IPS-15b (cell line): ENCODE results near the gene ACOT7.
"Not testable (repeated sequence)": the region's sequence is repeated elsewhere in the genome, so short reads cannot be mapped to it uniquely, and the experiment has no call there.

Experiments used
- H3K27me3 ChIP-seq: one replicate; pipeline ENCODE4 v1.6.1; 2013; ENCODE audit warnings: low read length; ENCODE audit not compliant: control insufficient read depth, insufficient read depth
- H3K36me3 ChIP-seq: one replicate; pipeline ENCODE4 v1.6.1; 2013; ENCODE audit warnings: low read length; ENCODE audit not compliant: control insufficient read depth, insufficient read depth
- H3K4me1 ChIP-seq: one replicate; pipeline ENCODE4 v1.6.1; 2013; ENCODE audit warnings: mild to moderate bottlenecking, low read length; ENCODE audit not compliant: control insufficient read depth, insufficient read depth
- H3K4me3 ChIP-seq: one replicate; pipeline ENCODE4 v1.5.1; 2013; ENCODE audit warnings: low read depth, low read length
- H3K9ac ChIP-seq: one replicate; pipeline ENCODE4 v1.6.1; 2013; ENCODE audit warnings: low read depth, mild to moderate bottlenecking, low read length
- H3K9me3 ChIP-seq: one replicate; pipeline ENCODE4 v1.6.1; 2013; ENCODE audit warnings: mild to moderate bottlenecking, low read length; ENCODE audit not compliant: control insufficient read depth, insufficient read depth

ACOT7 gene

DNA sequence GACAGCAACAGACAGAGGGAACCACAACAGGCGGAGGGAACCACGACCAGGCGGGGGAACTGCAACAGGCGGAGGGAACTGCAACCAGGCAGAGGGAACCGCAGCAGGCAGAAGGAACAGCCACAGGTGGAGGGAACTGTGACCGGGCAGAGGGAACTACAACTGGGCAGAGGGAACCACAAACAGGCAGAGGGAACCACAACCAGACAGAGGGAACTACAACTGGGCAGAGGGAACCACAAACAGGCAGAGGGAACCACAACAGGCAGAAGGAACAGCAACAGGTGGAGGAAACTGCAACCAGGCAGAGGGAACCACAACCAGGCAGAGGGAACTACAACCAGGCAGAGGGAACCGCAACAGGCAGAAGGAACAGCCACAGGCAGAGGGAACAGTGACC is 85.9 kb downstream of the ACOT7 start:
- not testable (repeated sequence) for H3K27me3 ChIP-seq, H3K9me3 ChIP-seq, H3K4me3 ChIP-seq, H3K4me1 ChIP-seq, H3K9ac ChIP-seq
- peaks cover 12% of the 10 kb centered on the region for H3K36me3 ChIP-seq

DNA sequence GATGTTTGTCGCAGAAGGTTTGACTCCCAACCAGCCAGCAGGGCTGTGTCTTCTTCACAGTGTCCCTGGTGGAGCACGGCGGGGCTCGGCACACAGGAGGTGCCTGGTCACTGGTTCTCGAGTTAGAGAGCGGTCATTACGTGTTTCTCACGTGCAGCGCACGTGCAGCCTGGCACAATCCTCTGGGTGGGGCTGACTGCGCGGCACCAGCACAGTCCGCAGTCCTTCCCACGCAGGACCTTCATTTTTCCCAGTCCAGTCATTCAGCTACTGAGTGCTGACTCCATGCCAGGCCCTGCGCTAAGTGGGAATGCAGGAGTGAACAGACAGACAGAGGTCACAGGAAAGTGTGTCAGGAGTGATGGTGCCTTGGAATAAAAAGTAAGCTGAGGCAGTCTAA is 86.5 kb downstream of the ACOT7 start:
- H3K36me3 ChIP-seq, result peaks cover 13% of the 10 kb centered on the region
- H3K9ac ChIP-seq, result no peak overlapping the region
- H3K4me1 ChIP-seq, result no peaks in the 10 kb centered on the region
- H3K27me3 ChIP-seq, result no peaks in the 10 kb centered on the region
- no peaks in the 10 kb centered on the region for H3K9me3 ChIP-seq
- no peak overlapping the region for H3K4me3 ChIP-seq

DNA sequence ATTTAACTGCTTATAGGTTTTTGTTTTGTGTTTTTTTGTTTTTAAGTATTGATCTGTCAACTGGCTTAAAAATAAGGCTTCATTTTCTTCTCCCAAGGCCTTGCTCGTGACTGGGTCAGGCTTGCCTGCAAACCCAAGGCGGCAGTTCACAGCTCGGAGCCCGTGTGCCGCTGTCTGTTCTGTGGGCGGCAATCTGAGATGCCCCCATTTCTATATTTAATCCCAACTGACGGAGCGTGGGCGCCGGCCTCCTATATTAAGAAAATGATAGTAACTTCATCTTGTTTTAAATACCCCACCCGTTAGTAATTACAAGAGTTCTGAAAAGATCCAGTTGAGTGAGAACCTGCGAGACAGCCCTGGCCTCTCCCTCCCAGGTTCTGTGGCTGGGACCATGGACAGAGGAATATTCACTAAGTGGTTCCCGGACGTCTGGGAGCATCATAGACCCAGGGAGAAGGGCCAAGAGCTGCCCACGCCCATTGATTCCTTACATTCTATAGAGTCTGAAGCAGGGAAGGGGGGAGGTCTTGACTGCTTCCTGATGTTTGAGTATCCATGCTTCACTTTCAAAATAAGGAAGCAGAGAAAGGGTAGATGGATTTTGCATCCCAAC is 90.1 kb downstream of the ACOT7 start:
- no peak overlapping the region for H3K4me3 ChIP-seq
- H3K4me1 ChIP-seq, result no peaks in the 10 kb centered on the region
- H3K36me3 ChIP-seq, result peaks cover 22% of the 10 kb centered on the region
- H3K9me3 ChIP-seq, result no peaks in the 10 kb centered on the region
- no peaks in the 10 kb centered on the region for H3K27me3 ChIP-seq
- H3K9ac ChIP-seq, result no peak overlapping the region

DNA sequence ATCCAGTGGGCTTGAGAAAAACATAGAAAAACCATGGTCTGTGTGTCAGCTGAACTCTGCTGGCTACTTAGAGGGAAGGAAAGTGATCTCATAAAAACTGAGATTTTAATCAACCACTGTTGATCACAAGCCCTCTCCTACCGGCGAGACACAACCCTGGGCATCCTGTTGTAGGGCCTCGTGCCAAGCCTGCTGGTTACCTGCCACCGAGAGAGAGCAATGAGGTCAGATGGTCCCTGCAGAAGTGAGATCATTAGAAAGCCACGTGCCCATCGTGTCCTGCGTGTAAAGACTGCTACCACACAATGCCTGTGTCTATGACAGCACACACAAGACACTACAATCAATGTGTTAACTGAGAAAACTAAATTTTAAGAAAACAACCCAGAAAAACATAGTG is 91.0 kb downstream of the ACOT7 start:
- no peaks in the 10 kb centered on the region for H3K27me3 ChIP-seq
- no peak overlapping the region for H3K9ac ChIP-seq
- peaks cover 19% of the 10 kb centered on the region for H3K36me3 ChIP-seq
- no peak overlapping the region for H3K4me3 ChIP-seq
- no peaks in the 10 kb centered on the region for H3K9me3 ChIP-seq
- H3K4me1 ChIP-seq, result no peaks in the 10 kb centered on the region

DNA sequence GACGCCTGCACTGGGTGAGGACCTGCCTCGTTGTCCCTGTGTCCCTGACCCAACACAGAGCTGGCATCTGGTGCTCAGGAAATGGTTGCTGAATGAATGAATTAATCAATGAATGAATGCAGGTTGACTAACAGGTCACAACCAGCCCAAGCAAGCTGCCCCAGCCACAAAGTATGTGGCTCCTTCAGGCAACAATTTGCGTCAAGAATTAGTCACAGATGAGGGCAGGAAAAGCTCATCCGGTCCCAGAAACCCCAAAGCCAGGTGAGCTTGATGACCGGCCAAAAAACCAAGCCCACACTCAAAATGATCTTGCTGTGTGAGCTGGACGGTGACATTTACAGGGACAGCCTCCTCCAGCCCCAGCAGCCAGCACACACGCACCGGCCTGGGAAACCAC is 92.0 kb downstream of the ACOT7 start:
- peaks cover 11% of the 10 kb centered on the region for H3K36me3 ChIP-seq
- no peak overlapping the region for H3K4me3 ChIP-seq
- H3K4me1 ChIP-seq, result no peaks in the 10 kb centered on the region
- H3K9ac ChIP-seq, result no peak overlapping the region
- no peaks in the 10 kb centered on the region for H3K9me3 ChIP-seq
- H3K27me3 ChIP-seq, result no peaks in the 10 kb centered on the region

DNA sequence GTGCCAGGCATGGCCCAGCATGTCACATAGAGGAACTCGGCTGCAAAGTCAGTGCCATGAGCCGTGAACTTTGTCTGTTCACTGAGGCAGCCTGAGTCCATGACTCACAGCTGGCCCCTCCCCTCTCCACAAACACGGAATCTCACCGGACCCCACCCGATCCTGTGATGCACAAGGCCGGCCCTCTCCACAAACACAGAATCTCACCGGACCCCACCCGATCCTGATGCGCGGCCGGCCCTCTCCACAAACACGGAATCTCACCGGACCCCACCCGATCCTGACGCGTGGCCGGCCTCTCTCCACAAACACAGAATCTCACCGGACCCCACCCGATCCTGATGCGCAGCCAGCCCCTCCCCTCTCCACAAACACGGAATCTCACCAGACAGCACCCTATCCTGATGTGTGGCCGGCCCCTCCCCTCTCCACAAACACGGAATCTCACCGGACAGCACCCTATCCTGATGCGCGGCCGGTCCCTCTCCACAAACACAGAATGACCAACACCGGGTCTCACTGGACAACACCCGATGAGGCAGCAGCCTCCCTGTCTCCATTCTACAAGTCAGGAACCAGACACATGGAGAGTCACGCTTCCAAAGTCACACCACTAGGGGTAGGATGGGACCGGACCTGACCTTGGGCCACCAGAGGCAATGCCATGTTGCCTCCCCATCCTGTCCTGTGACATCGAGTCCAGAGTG is 93.1 kb downstream of the ACOT7 start:
- Histone ChIP-seq H3K9ac (no peak overlapping the region), H3K9me3 (no peaks in the 10 kb centered on the region), H3K4me3 (no peak overlapping the region)

DNA sequence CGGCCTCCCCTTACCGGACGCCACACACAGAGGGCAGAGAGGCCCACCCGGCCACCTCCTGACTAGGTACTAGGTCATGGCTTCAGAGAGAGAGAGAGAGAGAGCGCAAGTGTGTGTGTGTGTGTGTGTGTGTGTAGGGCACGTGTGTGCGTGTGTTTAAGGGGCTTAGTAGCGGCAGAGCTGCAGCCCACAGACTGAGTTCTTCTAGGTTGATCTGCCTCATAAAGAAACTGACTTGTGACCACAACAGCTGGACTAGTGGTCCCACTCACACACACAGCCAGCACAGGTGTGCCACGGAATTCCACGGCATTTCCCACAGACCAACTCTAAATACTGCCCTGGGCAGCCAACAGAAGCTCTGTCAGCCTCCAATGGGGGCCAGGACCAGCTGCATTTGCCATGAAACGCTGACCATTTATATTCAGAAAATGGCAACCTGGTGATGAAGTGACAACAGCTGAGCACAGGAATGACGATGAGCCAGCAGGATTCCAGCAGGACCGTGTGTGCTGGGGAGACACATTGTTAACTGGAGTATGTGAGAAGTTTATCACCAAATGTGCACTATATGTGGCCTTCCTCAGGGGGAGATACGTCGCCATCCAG is 93.9 kb downstream of the ACOT7 start:
- peaks cover 11% of the 10 kb centered on the region for H3K36me3 ChIP-seq
- no peak overlapping the region for H3K4me3 ChIP-seq
- H3K27me3 ChIP-seq, result no peaks in the 10 kb centered on the region
- H3K9me3 ChIP-seq, result no peaks in the 10 kb centered on the region
- H3K4me1 ChIP-seq, result no peaks in the 10 kb centered on the region
- no peak overlapping the region for H3K9ac ChIP-seq

More for the DNA sequence above, 93.1 kb downstream of the ACOT7 start:
- H3K36me3 ChIP-seq, result peaks cover 10% of the 10 kb centered on the region
- H3K27me3 ChIP-seq, result no peaks in the 10 kb centered on the region
- H3K4me1 ChIP-seq, result no peaks in the 10 kb centered on the region

DNA sequence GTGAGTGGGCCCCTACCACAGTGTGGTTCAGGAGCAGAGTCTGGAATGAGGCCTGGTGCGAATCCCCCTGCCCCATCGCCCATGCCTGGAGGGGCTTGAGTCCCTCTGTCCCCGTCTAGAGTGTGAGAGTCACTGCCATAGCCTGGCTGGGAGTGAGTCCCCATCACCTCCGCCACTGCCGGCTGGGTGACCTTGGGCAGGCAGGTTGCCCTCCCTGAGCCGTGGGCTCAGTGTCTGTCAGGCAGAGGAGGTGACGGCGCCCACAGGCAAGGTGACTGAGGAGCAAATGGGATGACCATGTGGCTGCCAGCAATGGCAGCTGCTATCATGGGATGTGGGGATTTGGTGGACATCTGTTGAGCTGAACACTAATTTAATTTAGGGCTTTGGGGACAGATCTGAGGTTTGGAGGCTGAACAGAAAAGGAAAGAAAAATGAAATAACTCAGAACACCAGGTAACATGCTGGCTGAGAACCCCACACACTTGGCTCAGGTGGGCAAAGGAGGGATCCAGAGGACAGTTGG is 94.6 kb downstream of the ACOT7 start:
- H3K27me3 ChIP-seq, result no peaks in the 10 kb centered on the region
- H3K36me3 ChIP-seq, result peaks cover 18% of the 10 kb centered on the region
- no peak overlapping the region for H3K4me3 ChIP-seq
- no peaks in the 10 kb centered on the region for H3K9me3 ChIP-seq
- H3K4me1 ChIP-seq, result no peaks in the 10 kb centered on the region
- H3K9ac ChIP-seq, result no peak overlapping the region

DNA sequence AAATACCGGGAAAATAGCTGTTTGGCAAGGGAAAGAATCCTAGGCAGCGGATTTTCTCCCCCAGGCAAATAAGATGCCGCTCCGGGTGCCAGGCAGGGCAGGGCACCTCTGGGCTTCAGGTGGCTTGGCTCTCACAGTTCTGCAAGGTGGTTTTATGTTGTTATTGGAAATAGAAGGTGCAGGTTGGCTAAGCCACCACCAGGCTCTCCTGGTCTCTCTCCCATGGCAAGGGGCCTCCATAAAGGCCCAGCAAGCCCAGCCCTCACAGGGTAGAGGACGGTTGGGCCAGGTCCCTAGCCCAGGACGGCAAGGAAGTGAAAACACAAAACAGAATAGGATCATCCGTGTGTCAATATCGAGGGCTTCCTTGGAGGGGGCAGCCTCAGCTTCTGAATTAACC is 95.0 kb downstream of the ACOT7 start:
- H3K36me3 ChIP-seq, result peaks cover 23% of the 10 kb centered on the region
- H3K9ac ChIP-seq, result no peak overlapping the region
- no peak overlapping the region for H3K4me3 ChIP-seq
- H3K4me1 ChIP-seq, result no peaks in the 10 kb centered on the region
- H3K9me3 ChIP-seq, result no peaks in the 10 kb centered on the region
- no peaks in the 10 kb centered on the region for H3K27me3 ChIP-seq

DNA sequence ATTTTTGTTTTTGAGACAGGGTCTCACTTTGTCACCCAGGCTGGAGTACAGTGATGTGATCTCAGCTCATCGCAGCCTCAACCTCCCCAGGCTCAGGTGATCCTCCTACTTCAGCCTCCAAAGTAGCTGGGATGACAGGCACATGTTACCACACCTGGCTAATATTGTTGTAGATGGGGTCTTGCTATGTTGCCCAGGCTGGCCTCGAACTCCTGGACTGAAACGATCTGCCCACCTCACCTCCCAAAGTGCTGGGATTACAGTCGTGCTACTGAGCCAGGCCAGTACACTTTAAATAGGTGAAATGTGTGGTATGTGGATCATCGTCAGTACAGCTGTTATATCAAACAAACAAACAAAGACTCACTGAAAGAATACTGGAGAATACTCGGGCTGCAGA is 97.7 kb downstream of the ACOT7 start:
- Histone ChIP-seq H3K4me1 (no peaks in the 10 kb centered on the region), H3K9me3 (no peaks in the 10 kb centered on the region), H3K9ac (no peak overlapping the region), H3K36me3 (peaks cover 22% of the 10 kb centered on the region), H3K27me3 (no peaks in the 10 kb centered on the region), H3K4me3 (no peak overlapping the region)

DNA sequence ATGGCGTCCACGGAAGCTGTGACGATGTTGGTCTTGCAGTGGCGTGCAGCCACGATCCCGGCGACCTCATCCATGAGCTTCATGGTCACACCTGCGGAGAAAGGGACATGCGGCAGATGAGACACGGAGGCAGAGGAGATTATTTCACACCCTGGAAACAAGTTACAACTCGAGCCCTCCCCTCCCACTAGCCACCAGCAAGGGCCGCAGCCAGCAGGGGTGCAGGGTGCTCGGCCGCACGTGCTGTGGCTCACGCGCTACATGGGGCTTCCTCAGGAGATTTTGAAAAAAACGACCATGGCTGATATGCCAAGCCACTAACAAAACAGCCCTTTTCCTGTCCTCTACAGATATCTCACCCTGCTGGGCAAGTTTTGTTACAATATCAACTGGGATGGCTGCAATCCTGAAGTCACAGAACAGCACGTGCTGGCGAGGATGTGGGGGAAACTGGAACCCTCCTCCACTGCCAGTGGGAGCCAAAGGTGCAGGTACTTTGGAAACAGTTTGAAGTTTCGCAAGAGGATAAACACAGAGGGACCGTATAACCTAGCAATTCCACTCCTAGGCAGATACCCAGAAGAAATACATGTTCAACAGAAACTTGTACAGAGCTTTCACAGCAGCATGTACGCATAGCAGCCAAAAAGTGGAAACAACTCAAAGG is 98.5 kb downstream of the ACOT7 start:
- peaks cover 22% of the 10 kb centered on the region for H3K36me3 ChIP-seq
- no peaks in the 10 kb centered on the region for H3K27me3 ChIP-seq
- no peaks in the 10 kb centered on the region for H3K9me3 ChIP-seq
- H3K4me3 ChIP-seq, result no peak overlapping the region
- no peak overlapping the region for H3K9ac ChIP-seq
- no peaks in the 10 kb centered on the region for H3K4me1 ChIP-seq
